Measurements from ENCODE around the gene PCDHGA1. TPM values are rescaled to one million over a fixed set of nuclear protein-coding genes. Genes with fewer than 3 reads are reported as not detected.
A peak's percentile ranks its signal among the peaks of the same experiment; 100 is the strongest.

The PCDHGA1 gene
- polyA plus RNA-seq, 4 donors: 0.47 to 1.1 (median 0.84) TPM

DNA sequence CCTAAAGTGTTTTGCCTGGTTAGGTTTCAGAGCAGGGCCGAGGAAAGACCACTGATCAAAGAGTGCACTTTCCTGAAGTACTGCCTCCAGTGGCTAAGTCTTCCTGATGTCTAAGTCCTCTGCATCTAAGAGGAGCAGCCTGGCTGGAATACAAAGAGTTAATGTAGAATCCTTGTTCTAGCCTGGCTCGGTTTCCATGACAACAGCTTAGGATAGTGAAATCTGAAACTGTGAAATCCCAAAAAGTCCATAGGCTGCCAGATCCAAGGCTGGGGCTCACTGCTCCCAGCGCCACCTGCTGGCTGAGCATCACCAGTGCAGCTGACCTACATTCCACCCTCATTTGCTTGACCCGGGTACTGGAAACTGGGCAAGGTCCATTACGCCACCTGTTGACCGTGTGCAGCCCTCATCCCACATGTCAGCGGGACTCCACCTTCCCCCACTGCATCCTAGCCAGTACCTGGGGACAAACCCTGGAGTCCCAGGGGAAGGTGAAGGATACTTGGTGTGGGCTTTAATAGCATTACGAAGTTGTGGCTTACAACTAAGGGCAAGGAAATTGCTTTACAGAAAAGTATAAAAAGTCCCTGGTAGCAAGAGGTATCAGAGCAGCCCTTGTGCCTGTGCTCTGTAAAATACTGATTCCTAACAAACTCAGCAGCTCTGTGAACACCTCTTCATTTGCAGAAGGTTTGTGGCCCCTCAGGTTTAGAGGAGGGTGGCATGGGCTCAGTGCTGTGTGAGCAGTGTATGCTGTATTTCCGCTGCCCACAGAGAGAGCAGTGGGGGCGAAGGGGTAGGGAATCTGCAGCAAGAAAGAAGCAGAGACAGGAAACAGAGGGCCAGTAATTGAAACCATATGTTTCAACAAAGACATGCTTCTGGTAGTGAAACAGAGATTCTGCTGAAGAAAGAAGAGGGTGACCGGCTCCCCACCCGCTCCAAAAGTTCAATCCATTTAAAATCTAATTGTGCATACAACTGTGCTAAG lies 194.6 kb downstream of the PCDHGA1 start:
- peak; percentile 90 to 95 (median 91) for DNase-seq (ENCODE audit: low read depth in 4 of 4, low spot score in 3 of 4)

DNA sequence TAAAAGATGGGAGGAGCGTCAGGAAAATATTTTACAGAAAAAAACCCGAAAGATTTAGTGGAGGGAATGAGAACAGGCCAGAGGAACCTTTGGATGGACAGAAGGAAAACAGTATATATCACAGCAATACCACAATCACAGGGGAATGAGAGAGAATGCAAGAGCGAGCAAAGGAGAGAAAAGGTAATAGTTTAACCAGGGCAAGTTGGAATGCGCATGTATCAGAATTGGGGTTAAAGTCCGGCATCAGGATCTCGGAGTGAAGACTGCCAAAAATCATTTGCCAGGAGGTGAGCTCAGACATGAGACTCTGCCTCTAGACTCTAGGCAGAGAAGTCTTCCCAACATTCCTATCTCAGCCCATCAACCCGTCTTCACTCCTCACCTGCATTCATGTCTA lies 195.3 kb downstream of the PCDHGA1 start:
- no peak for DNase-seq (ENCODE audit: low read depth in 4 of 4, low spot score in 3 of 4)

DNA sequence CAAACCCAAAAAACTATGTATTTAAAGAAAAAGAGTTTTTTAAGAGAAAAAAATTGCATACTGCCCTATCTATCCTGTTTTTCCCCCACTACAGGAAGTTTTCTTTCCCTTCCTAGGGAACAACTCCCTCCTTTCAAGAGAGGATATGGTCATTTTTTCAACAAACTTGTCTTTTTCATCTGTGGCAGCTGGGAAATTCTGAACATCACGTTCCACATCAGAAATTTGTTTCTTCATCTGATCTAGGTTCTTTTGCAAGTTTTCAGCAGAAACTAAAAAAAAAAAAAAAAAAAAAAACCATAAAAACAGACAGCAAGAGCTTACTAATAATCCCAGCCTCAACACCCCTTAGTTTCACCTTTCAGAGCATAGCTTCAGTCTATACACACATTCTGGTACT lies 197.1 kb downstream of the PCDHGA1 start:
- no peak for DNase-seq (ENCODE audit: low read depth in 4 of 4, low spot score in 3 of 4)

DNA sequence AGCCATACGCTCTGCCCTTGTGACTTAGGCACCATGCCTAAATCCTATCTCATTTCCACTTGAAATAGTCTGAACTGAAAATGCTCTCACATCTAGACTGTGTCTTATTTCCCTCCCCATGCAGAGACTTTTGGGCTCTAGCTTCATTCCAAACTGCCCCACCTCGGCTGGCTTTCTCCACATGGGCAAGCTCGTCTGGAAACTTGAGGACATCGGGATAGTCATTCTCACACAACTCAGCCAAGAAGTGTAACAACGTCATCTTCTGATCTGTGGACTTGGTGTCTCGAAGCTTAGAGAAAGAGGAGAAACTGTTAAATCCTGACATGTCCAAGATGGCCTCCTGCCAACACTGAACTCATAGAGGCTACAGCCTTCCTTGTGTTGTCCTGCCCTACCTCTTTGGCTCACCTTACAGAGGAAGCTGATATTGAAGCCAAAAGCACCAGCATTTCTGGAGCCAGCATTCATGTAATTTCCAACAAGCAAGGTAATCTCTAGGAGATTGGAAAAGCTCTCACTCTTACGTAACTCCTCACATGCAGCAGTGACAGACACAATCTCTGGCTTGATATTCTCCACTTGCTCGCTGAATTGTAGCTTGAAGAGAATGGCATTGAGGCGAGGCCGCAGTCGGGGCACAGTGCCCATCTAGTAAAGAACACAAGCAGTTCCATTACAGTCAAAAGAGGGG lies 198.1 kb downstream of the PCDHGA1 start:
- no peak for DNase-seq (ENCODE audit: low read depth in 4 of 4, low spot score in 3 of 4)

DNA sequence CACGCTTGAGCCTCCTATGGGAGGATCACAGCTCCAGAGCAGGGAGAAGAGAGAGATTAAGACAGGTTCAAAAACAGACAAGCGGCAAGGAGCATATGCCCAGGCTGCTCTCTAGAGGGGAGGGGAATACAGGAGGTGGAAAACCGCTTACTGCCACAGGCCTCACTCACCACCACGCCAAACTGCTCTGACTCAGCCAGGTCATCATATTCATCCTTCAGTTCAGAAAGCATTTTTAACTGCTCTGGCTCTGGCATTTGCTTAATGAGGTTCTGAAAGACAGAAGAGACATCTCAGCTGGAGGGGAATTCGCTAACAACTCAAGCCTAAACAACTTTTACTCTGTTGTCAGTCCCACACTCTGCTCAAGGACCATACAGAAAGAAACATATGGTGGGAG lies 198.7 kb downstream of the PCDHGA1 start:
- DNase-seq (ENCODE audit: low read depth in 4 of 4, low spot score in 3 of 4): no peak

DNA sequence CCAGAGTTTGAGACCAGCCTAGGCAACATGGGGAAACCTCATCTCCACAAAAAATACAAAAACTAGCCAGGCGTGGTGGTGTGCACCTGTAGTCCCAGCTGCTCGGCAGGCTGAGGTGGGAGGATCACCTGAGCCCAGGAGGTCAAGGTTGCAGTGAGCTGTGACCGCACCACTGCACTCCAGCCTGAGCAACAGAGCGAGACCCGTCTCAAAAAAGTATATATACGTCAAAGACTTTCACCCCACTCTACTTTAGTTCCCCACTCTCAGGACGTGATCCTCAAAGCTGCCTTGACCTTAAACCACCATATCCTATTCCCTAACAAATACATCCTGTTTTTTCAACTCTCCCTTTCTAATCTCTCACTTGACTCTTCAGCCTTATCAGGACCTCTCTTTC lies 199.6 kb downstream of the PCDHGA1 start:
- DNase-seq (ENCODE audit: low read depth in 4 of 4, low spot score in 3 of 4): no peak

DNA sequence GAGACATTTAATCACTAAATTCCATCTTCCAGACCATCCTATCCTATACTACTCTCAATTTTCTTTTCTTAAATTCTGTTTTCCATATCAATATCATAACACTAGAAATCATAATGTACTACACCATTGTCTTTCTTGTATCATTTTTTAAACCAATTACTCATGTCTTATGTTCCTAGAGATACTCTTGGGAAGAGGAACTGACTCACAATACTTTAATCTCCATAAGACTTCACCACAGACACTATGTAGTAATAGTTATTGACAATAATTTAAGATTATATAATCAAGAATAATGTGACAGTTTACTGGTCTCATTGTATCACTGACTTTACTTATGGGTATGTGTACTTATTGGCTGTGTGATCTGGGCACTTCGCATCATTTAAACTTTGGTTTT lies 202.4 kb downstream of the PCDHGA1 start:
- no peak for DNase-seq (ENCODE audit: low read depth in 4 of 4, low spot score in 3 of 4)

DNA sequence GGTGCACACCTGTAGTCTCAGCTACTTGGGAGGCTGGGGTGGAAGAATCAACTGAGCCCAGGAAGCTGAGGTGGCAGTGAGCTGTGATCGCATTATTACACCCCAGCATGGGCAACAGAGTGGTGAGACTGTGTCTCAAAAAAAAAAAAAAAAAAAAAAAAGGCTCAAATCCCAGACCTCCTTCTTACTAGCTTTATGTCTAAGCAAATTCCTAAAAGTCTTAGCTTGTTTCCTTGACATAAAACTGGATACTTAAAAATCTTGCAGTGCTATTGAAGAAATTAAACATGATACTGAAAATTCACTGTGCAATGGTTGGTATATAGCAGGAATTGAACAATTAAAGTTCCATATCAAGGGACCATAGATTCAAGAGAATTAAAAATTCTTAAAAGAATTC lies 203.6 kb downstream of the PCDHGA1 start:
- no peak for DNase-seq (ENCODE audit: low read depth in 4 of 4, low spot score in 3 of 4)

DNA sequence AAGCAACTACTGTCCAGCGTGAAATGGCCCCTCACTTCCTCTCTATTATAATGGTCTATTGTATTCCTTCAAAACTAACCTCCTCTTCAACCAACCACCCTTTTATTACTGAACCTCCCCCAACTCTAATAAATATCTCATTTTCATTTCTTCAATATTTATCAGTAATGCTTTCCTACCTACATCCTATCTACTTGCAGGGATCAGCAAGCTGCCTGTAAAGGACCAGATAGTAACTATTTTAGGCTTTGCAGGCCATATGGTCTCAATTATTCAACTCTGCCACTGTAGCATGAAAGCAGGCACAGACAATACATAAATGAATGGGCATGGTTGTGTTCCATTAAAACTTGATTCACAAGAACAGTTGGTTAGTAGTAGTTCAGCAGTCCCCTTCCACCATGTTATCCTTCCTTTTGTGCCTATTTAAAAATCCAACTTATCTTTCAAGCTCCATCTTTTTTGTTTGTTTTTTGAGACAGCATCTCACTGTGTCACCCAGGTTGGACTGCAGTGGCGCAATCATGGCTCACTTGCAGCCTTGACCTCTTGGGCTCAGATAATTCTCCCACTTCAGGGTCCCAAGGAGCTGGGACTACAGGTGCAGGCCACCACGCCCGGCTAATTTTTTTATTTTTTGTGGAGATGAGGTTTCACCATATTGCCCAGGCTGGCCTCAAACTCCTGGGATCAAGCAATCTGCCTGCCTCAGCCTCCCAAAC lies 204.3 kb downstream of the PCDHGA1 start:
- DNase-seq (ENCODE audit: low read depth in 4 of 4, low spot score in 3 of 4): no peak

DNA sequence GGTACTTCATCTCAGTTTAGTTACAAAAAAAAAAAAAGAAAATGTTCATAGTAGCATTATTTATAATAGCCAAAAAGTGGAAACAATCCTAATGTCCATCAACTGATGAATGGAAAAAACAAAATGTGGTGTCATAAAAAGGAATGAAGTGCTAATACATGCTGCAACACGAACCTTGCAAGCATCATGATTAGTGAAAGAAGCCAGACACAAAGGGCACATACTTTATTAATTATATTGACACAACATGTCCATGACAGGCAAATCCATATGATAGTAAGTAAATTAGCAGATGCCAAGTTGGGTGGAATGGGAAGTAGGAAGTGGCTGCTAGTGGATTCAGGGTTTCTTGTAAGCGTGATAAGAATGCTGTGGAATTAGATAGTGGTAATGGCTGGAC lies 212.7 kb downstream of the PCDHGA1 start:
- DNase-seq (ENCODE audit: low read depth in 4 of 4, low spot score in 3 of 4): no peak

DNA sequence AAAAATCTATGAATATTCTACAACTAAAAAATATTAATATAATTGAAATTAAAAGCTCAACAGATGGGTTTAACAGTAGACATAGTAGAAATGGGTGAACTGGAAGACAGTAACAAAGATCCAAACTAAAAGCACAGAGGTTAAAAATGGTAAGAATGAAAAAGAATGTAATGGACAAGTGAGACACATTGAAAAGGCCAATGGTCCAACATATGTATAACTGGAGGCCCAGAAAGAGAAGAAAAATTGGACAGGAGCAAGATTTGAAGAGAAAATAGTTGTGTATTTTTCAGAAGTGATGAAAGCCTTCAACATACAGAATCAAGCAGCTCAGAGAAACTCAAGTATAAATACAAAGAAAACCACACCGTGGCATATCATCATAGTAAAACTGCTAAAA lies 217.2 kb downstream of the PCDHGA1 start:
- no peak for DNase-seq (ENCODE audit: low read depth in 4 of 4, low spot score in 3 of 4)

DNA sequence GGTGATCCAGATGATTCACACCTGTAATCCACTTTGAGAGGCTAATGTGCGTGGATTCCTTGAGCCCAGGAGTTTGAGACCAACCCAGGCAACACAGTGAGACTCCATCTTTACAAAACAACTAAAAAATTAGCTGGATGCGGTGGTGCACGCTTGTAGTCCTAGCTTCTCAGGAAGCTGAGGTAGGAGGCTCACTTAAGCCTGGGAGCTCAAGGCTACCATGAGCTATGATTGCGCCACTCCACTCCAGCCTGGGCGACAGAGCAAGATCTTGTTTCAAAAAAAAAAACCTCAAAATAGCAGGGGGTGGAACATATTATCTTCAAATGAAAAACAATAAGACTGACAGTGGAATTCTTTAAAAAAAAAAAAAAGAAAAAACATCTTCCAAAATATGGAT lies 217.6 kb downstream of the PCDHGA1 start:
- DNase-seq (ENCODE audit: low read depth in 4 of 4, low spot score in 3 of 4): no peak

DNA sequence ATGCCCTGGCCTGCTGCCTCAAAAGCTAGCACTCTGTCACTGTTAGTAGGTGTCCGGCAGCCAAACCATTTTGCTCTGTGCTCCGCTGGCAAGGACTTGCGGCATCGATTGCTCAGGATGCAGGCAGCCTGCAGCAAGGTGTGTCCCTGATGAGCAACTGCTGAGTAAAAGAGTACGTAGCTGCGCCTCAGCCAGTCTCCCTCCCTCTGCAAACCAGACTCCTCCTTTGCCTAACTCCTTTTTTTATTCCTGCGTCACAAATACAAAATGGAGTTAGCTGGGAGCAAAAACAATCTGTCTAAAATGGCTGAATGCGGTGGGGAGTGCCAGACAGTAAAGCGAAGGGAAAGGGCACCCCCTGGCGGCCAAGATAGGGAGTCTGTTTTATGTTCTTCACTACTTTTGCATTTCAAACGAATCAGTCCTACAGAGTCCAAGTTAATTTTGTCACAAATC lies 227.4 kb downstream of the PCDHGA1 start:
- DNase-seq (ENCODE audit: low read depth in 4 of 4, low spot score in 3 of 4): peak; percentile 74 to 87 (median 81)

DNA sequence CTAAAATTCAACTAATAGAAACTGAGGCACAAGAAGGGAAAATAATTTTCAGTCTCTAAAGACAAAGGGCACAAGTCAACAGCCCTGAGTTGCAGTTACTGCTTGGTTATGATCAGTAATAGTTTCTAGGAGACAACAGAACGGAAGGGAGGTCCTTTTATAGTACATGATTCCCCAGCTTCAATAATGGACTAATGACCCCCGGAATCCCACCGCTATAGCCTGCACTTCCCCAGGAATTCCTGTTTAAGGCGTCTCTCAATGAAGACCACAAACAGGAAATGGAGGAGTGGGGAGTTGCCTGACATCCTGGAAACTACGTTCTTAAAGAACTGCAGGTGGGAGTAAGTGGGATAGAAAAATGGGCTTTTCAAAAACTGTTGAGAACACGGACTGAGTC lies 227.8 kb downstream of the PCDHGA1 start:
- no peak for DNase-seq (ENCODE audit: low read depth in 4 of 4, low spot score in 3 of 4)

DNA sequence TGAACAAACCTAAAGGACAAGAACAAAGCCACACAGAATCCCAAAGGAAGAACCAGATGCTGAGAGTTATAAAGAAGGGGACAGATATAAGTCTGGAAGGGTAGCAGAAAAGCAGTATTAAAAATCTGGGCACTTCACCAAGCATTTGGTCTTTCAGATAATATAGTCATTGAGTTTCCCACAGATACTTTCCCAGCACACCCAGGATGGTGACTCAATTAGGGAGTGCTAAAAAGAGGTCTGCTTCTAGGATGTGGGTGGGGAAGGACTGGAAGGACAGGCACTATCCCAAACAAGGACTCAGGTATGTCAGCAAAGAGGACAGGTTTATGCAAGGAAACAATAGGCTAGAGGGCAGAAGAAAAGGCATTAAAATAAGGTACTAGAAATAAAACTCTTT lies 229.1 kb downstream of the PCDHGA1 start:
- DNase-seq (ENCODE audit: low read depth in 4 of 4, low spot score in 3 of 4): no peak

DNA sequence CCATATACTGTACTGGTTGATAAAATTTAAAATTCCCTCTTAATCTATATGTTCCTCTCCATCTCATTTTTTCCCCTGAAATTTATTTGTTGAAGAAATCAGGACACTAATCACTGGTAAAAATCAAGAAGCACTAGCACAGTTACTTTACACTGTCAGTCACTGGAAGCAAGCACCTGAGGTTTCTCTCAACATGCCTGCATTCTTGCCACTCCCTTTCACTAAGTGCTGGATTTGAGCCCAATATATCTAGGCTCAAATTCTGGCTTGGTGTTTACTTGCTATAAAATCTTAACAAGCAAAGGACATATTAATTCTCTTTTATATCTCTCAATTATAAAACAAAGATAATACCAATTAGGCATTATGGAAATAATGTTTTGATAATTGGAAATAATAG lies 229.8 kb downstream of the PCDHGA1 start:
- no peak for DNase-seq (ENCODE audit: low read depth in 4 of 4, low spot score in 3 of 4)

DNA sequence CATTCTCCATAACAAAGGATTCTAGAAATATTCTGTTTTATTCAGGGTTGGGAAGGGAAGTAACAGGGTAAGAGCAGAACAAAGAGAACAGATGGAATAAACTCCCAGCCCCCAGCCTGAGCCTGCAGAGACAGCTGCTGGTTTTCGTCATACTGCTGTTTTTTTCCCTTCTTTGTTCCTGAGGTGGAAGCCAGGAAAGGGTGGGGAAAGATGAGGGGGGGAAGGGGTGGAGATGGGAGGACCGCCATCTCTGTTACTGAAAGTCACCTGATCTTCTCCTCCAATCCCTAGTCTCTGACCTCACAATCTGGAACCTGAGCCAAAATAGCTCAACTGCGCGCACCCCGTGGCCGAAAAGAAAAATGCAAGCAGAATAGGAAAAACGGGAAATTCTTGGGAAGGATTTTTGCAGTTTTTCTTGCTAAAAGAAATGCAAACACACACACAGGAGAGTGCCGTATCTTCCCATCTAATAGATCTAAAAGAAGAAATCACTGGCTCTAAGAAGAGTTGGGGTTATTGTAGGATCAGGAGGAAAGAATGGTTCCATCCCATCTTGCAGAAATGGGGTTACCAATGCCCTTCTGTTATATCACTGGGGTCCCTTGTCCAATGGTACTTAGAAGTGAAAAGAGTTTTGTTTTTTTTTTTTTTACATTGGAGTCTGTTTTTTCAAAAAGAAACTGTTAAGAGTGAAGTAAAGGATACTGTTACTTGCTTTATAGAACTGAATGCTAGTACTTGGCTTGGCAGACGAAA lies 230.6 kb downstream of the PCDHGA1 start:
- peak; percentile 87 to 93 (median 90) for DNase-seq (ENCODE audit: low read depth in 4 of 4, low spot score in 3 of 4)
